Germinal center (tissue), 1 donor: ENCODE data around the gene ARHGEF5.
"Not testable (repeated sequence)": the region's sequence is repeated elsewhere in the genome, so short reads cannot be mapped to it uniquely, and the experiment has no call there.

Source experiments
- DNase-seq: peaks from one replicate; pipeline ENCODE4 v3.0.0; 2012; ENCODE audit warnings: mixed read lengths, low spot score

The ARHGEF5 gene

DNA sequence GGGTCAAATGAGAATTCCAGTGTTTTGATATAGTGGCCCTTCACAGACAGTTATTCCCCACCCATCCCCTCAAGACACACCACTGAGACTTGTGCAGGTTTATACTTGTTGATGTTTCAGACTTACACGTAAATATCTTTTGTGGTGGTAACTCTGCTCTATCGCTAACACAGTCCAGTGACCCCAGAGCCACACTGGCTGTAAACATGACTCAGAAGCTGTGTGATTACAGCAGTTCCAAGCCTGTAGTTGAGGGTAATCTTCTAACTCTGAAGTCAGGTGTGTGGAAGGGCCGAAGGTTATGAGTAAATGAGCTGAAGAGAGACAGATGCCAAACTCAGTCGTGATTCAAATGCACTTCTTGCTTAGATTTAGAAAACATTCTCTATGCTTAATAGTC is 28.9 kb downstream of the ARHGEF5 start:
- no peak for DNase-seq

DNA sequence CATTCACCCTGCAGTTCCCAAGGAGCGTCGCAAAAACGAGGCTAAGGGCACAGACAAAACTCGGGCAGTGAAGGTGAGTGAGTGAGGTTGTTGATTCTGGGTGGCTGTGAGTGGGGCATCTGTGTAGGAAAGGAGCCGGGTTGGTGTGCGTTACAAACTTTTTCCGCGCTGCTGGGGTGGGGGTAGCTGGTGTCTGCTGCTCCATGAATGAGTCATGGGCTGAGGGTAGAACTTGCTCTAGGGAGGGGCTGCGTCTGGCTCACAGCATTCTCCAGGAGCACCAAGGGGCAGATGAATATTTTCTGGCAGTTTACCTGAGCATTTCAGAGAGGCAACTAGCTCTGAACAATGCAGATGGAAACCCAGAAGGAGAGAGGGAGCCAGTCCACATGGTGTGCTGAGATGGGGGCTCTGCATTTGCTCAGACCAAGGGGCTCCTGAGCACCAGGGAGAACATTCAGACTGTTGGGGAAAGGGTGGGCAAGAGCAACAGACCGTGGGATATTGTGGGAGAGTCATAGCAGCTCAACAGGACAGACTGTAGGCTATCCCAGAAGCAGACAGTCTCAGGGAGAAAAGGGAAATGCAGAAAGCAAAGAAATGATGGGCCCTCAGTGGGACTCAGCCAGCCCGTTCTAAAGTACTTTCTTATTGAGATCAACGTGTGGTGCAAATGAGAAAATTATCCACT is 29.5 kb downstream of the ARHGEF5 start:
- DNase-seq, result no peak

DNA sequence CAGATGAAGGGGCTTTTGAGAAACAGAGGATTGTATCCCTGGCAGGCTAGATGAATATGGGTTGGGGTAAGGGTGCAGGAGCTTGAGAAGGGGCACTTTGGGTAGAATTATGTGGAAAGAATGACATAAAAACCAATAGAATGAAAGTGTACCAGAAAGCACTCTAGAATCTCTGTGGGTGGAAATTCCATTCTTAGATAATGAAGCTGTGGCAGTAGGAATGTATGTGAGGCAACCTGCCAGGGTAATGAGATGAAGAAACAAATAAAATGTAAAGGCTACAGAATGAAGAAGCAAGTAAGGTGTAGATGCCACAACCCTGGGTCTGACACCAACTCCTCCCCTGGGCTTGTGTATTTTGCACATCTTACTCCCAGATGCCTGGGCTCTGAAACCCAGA is 31.5 kb downstream of the ARHGEF5 start:
- no peak for DNase-seq

DNA sequence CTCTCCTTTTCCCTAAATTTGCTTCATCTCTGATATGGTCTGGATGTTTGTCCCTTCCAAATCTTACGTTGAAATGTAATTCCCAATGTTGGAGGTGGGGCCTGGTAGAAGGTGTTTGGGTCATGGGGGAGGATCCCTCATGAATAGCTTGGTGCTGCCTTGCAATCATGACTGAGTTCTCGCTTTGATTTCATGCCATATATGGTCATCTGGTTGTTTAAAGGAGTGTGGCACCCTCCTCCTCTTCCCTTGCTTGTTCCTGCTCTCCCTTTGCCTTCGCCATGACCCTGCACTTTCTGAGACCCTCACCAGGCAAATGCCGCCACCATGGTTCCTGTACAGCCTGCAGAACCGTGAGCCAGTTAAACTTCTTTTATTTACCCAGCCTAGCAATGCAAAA is 33.7 kb downstream of the ARHGEF5 start:
- no peak for DNase-seq

DNA sequence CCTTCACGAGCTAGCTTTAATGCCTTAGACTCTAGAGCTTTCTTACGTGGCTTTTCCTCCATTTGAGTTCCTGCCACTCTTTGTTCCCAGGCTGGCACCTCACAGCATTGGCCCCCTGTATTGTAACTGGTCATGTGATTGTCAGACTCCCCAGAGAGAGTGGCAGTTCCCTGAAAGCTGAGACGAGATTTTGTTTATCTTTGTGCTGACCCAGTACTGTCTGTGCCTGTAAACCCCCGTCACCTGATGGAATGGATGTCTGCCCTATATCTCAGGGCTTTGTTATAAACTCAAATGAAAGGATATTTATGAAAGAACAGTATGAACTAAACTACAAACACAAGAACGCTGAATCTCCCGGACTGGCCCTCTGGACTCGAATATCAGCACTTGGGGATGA is 35.3 kb downstream of the ARHGEF5 start:
- no peak for DNase-seq

DNA sequence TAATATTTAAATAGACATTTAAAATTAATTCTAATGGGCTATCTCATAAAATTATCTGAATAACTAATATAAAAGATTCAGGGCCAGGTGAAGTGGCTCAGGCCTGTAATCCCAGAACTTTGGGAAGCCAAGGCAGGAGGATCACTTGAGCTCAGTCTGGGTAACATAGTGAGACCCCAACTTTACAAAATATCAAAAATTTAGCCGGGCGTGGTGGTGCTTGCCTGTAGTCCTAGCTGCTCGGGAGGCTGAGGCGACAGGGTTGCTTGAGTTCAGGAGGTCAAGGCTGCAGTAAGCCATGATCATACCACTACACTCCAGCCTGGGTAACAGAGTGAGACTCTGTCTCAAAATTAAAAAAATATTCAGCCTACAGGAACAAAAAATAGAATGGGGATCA is 35.8 kb downstream of the ARHGEF5 start:
- no peak for DNase-seq

DNA sequence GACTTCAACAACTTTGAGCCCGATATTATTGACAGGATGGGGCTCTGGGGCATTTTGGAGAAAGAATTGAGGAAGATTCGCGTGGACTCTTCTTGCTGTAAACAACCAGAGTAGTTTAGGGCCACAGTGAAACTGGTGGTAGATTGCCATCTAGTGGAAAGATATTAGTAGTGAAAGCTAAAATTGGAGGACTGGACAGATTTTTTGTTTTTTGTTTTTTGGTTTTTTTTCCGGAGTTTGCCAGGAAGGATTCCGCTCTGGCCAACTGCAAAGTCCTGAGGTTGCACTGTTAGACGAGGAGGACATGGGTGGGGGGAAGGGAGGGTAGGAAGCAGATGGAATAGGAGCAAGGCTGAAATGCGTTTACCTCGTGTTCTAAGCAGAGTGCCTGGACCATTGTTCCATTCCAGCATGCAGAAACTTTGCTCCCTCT is 36.6 kb downstream of the ARHGEF5 start:
- DNase-seq, result peak; percentile 36

DNA sequence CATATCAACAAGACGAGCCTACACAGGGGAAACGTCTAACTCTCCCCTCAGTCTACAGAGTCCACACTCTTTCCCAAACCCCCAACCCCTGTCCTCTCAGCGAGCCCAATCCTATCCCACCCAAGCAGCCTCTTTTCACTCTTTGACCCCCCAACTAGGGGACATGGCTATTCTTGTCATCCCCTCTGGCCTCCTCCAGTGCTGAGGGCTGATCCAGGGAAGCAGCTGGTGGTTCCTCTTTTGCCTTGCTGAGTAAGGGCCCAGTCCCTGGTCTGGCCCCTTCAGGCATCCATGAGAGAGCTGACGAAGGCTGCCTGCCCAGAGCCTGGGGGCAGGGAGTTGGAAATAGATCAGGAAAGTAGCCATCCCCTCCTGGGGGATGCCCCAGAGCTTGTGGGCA is 41.9 kb downstream of the ARHGEF5 start:
- no peak for DNase-seq

DNA sequence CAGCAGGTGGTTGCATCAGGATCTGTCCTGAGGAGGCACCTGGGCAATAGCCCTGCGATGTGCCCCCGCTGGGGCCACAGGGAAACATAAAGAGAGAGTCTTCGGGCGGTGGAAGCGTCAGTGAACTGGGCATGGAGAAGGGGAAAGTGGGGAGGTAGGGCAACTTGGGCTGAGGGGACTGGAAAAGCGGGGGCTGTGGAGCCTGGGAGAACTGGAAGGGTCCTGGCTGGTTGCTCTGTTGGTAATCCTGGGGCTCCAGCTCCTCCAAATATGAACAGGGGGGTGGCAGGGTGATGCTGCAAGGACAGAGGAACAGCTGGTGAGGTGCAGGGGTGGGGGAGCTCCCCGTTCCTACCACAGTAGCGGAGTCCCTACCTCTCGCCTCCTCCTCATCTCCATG is 43.1 kb downstream of the ARHGEF5 start:
- no peak for DNase-seq

DNA sequence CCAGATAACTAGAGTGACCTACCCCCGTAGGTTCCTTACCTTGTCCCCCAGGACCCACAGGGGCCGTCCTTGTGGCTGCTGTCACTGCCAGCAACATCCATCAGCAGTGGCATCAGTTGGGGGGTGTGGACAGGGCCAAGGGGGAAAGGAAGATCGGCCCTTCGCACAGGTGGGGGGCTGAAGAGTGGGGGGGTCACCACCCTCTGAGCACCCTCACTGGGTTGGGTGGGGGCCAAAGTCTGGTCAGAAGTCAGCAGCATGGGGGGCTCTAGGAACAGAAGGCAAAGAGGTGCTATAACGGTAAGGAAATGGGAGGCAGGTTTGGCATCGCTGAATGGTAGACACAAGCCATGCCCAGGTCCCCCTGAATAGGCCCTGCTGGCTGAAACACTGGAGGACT is 43.7 kb downstream of the ARHGEF5 start:
- no peak for DNase-seq

DNA sequence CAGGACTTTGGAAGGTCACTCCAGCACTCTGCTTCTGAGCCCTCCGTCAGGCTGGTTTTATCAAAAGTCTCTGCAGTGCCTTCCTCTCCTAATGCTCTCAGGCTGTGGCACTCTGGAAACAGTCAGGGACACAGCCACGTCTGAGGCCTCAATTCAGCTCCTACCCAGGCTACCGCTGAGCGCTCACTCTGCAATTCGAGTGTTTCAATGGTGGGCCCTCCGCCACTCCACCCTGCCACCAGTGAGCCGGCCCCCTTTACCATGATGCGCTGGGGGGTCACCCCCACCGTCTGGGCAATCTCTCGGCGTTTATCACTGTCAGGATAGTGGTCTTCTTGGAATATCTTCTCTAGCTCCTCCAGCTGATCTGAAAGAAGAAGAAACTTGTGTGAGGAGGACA is 44.7 kb downstream of the ARHGEF5 start:
- no peak for DNase-seq

DNA sequence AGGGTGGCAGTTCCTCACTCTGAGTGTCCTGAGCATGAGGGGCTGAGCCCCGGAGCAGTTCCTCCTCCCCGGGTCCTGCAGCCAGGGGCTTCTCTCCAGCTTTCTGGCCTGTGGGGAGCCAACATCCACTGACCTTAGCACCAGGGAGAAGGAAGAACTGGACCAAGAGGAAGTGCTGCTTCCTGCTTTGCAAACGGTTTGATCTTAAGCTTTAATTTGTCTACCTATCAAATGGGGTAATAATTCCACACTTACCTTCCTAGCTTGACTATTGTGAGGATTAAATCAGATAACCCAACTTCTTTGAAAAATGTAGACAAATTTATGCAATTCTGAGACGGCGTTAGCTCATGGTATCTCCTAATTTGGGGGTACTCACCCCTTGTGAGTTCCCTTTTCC is 46.3 kb downstream of the ARHGEF5 start:
- no peak for DNase-seq

DNA sequence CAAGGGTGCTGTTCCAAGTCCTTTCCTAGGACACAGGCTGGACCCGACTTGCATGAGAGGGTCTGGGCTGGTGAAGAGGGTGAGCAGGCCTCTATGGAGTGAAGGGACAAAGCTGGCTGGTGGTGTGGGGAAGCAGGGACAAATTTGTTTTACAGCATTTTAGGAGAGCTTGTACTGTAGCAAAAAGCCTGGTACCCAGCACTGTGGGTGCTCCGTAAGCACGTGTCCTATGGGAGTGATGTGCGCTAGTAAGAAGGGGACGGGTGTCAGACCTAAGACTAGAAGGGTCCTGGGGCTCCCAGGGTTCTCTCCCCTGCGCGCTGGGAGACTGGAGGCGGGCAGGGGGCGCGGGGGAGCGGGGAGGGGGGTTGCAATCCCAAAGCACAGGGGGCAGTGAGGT is 47.9 kb downstream of the ARHGEF5 start:
- DNase-seq, result no peak

DNA sequence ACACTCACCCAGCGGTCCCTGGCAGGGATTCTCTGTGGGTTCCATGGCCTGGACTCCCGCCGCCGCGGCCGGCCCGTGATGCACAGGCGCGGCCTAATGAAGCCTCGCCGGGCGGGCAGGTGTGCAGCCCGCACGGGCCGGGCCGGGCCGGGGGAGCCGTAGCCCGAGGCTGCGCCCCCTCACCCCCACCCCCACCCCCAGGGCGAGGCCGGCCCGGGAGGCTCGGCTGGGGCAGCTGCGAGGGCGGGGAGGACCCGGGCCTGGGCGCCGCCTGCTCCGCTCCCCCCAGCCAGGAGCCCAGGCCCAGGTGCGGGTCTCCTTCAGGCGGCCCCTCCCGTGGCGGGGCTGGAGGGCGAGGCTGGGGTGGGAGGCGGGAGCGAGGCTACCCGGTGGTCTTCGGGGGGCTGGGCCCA is 48.5 kb downstream of the ARHGEF5 start, which contains the start of gene NOBOX:
Gene NOBOX, minus strand, starts transcription at position 45 of the 413 bp plus-strand sequence.
- DNase-seq, result no peak

DNA sequence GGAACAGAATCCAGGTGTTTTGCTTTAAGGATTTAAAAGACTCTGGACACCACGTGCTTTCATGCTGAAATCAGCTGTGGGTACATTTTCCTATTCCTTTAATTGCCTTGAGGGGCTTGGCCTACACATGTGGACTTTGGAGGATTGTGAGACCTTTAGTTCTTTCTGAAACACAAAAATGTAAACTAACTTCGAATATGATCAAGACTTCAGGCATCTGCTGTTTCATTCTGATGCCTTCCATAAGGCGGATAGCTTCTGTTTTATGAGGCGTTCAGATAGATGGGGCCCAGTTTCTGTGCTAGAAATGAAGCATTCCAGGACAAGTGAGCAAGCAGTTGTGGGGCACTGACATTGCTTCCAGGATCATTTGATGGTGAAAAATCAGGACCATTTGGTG is 49.7 kb downstream of the ARHGEF5 start:
- DNase-seq, result no peak

DNA sequence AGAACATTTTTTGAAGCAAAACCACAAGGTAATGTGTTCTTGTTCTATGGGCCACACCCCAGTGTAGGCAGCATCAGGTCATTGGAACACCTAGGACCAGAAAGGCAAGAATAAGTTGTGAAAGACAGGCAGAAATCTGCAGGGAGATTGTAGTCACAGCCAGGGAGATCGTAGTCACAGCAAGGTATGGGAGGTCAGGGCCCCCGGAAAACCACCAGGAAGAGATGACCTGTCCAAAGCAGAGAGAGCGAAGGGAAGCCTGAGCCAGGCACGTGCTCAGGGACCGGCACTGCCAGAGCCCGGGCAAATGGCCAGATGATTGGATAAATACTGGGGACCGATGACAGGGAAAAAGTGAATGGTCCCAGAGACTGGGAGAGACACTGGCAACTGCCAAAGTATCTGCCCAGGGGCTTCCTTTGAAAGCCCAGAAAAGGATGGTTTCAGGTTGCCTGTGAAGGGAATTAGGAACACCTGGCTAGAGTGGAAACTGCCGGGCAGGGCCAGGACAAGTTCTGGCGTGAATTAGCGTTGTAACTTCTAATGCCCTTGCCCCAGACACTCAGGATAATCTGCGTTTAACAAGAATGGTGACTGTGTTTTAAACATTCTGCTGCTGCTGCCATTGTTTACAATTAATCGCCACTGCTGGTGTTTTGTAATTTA is 52.2 kb downstream of the ARHGEF5 start:
- DNase-seq, result no peak

DNA sequence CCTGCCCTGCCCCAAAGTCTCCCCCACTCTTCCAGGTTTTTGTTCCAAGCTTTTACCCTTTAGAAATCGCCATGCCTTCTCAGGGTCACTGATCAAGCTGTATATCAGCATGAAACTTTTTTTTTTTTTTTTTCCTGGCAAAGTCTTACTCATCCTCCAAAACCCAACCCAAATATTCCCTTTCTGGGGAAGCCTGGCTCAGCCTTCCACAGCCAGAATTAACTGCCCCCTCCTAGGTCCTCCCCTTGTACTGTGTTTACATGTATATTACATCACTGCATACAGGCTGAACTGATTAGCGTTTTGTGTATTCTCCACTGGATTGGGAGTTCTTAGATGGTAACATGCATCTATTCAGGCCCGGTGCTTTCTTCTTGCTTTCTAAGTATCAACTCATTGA is 52.9 kb downstream of the ARHGEF5 start:
- DNase-seq, result no peak

DNA sequence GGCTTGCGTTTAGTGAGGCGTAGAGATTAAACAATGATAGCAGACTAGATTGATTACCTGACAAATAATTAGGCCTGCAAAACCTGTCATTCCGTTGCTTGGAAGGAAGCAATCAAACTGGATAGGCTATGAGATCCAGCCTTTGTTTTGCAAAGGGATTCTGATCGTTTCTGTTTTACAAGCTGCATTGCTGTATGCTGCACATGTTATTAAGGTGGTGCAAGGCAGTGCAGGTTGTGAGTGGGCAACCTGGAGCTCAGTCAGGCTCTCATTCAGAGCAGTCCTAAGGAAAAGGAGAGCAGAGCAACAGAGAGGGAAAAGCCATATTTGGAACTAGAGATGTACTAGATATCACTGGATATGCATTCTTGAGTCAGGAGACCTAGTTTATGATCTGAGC is 55.2 kb downstream of the ARHGEF5 start:
- no peak for DNase-seq

DNA sequence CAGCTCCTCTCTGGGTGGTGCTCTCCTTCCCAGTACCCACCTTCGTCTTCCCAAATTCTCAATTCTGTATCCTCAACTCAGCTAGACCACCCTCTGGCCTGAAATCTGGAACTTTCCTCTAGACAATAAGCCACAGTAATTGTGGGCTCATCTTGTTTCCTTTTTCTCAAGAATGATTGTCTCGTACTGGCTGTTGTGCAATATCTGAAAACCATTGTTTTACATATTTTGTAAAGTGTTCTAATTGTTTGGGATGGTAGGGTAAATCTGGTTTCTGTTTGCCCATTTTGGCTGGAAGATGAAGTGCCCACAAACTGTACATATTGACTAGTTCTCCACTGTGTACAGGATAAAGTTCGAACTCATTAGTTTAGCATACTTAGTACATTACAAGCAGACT is 59.6 kb downstream of the ARHGEF5 start:
- DNase-seq, result no peak

DNA sequence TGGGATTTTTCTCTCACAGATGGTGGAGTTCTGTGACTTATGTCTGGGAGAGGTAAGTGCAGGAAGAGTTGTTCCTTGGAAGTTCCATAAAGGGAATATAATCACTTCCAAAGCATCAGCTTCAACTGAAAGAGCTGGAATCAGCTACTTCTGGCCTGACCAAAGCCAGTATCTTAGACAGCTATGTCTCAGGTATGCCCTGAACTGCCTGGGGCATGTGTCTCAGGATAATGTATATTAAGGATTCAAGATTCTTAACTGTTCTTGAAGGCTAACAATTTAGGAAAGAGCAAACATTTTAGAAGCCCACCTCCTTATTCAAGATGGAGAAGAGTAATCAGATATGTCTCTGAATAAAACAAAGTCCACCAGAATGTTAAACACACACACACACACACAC is 60.7 kb downstream of the ARHGEF5 start:
- DNase-seq, result no peak

DNA sequence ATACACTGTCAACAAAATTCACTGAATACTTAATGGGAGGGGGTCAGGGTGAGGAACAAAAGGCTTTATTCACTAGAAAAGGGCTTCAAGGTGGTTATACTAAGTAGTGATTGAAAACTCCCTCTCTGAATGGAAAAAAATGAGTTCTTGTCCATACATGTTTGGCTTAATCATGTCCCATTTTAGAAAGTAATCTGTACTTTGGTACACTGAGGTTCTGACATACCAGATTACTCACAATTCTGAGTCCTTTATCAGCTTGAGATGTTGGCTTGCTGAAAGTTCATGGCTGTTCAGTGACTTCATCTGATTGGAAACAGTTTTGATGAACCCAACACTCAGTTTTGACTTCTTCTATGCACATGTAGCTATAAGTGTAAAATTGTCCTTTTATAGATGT is 61.1 kb downstream of the ARHGEF5 start:
- DNase-seq, result no peak

DNA sequence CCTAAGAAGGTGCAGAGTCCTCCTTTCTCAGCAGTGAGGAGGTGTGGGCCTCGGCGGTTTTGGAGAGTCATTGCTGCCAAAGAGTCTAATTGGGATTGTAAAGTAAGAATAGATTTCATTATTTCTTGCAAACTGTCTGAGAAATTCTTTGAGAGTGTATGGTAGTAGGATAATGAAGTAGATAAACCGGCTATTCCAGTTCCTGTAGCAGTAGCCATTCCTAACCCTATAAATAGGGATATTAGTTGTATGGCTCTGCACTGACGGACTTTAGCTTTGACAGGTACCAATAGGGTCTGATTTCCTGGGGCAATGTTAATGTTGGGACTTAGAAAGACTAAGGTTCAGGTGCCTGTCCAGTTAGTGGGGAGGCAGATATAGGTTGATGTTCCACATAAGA is 63.7 kb downstream of the ARHGEF5 start:
- not testable (repeated sequence) for DNase-seq

DNA sequence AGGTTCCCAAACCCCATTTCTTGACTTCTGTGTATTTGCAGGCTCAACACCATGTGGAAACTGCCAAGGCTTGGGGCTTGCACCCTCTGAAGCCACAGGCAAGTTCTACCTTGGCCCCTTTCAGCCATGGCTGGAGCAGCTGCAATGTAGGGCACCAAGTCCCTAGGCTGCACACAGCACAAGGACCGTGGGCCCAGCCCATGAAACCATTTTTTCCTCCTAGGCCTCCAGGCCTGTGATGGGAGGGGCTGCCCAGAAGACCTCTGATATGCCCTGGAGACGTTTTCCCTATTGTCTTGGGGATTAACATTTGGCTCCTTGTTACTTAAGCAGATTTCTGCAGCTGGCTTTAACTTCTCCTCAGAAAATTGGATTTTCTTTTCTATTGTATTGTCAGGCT is 72.3 kb downstream of the ARHGEF5 start:
- not testable (repeated sequence) for DNase-seq

DNA sequence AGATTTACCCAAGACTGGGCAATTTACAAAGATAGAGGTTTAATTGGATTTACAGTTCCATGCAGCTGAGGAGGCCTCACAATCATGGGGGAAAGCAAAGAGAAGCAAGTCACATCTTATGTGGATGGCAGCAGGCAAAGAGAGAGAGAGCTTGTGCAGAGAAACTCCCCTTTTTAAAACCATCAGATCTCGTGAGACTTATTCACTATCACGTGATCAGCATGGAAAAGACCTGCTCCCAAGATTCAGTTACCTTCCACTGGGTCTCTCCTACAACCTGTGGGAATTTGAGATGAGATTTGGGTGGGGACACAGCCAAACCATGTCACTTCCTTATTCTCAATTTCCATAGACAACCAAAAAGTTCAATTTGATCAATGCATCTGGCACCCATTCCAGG is 73.2 kb downstream of the ARHGEF5 start:
- no peak for DNase-seq
